Measurements from ENCODE around the gene DNAH8. TPM values are rescaled to one million over a fixed set of nuclear protein-coding genes. Genes with fewer than 3 reads are reported as not detected.
A peak's percentile ranks its signal among the peaks of the same experiment; 100 is the strongest.

Gene DNAH8
- total and polyA plus RNA-seq, 10 donors: 0.20 to 15.6 (median 5.2) TPM

DNA sequence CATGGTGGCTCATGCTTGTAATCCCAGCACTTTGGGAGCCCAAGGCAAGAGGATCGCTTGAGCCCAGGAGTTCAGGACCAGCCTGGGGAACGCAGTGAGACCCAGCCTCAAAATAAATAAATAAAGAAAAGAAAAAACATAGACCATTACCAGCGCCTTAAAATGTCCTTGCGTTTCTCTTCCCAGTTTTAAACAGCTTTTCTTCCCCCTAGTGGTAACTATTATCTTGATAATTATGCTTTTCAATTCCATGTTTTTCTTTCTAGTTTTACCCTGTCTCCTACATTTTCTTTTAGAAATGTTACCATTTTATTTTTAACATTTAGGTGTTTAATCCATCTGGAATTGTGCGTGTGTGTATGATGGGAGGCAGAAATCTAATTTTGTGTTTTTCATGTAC lies 24.4 kb downstream of the DNAH8 start:
- 48 to 68% (median 58%) methylated on average over 5 of the region's 5 CpGs for WGBS, 5 donors
- H3K36me3 ChIP-seq: no peaks in the 10 kb centered on the region
- no peak for DNase-seq
- peaks cover 0 to 16% (median 0%) of the 10 kb centered on the region in 7 donors for H3K27me3 ChIP-seq (replicated peaks in 1 of 7)
- no peaks in the 10 kb centered on the region for H3K4me1 ChIP-seq
- no peak overlapping the region for H3K27ac ChIP-seq
- peaks cover 0 to 14% (median 8%) of the 10 kb centered on the region in 8 donors for H3K9me3 ChIP-seq
- intact Hi-C loops (cut with DNase I; ENCODE audit: low total_unique reads): no loop called here
- H3K4me3 ChIP-seq: no peak overlapping the region
- TF ChIP-seq POLR2A (IDR thresholded peaks at IDR 0.05): no peak
- no peak for TF ChIP-seq POLR2AphosphoS5 (IDR thresholded peaks at IDR 0.05)
- TF ChIP-seq, protein P1, sequence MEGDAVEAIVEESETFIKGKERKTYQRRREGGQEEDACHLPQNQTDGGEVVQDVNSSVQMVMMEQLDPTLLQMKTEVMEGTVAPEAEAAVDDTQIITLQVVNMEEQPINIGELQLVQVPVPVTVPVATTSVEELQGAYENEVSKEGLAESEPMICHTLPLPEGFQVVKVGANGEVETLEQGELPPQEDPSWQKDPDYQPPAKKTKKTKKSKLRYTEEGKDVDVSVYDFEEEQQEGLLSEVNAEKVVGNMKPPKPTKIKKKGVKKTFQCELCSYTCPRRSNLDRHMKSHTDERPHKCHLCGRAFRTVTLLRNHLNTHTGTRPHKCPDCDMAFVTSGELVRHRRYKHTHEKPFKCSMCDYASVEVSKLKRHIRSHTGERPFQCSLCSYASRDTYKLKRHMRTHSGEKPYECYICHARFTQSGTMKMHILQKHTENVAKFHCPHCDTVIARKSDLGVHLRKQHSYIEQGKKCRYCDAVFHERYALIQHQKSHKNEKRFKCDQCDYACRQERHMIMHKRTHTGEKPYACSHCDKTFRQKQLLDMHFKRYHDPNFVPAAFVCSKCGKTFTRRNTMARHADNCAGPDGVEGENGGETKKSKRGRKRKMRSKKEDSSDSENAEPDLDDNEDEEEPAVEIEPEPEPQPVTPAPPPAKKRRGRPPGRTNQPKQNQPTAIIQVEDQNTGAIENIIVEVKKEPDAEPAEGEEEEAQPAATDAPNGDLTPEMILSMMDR (IDR thresholded peaks at IDR 0.05 in 8 of 11, conservative IDR thresholded peaks at IDR 0.05 in 3 of 11): peak in 7 of 11 experiments; percentile 5 to 42 (median 28)

DNA sequence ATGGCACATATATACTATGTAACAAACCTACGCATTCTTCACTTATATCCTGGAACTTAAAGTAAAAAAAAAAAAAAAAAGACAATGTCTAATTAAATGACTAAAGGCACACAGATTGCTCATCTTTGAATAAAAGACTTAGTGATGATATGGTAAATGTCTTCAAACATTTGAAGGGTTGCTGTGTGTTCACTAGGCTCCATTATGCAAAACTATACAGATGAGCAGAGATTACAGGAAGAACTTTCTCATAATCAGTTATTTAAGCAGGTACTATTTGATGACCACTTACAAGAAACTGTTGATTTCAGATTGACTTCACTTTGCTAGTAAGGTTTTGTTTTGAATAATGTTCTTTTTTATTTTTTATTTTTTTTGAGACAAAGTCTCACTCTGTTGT lies 34.4 kb downstream of the DNAH8 start:
- Histone ChIP-seq H3K4me3 (no peak overlapping the region), H3K9me3 (no peaks in the 10 kb centered on the region), H3K27ac (no peak overlapping the region), H3K36me3 (no peaks in the 10 kb centered on the region), H3K4me1 (no peaks in the 10 kb centered on the region), H3K27me3 (replicated peaks in 1 of 7) (peaks cover 0 to 5% (median 0%) of the 10 kb centered on the region in 7 donors)
- intact Hi-C loops (cut with DNase I; ENCODE audit: low total_unique reads): no loop called here
- WGBS, 5 donors: 87 to 95% (median 89%) methylated on average over 1 of the region's 1 CpG
- DNase-seq: no peak
- TF ChIP-seq POLR2A (IDR thresholded peaks at IDR 0.05) (no peak), POLR2AphosphoS5 (IDR thresholded peaks at IDR 0.05) (no peak)
- TF ChIP-seq, protein P1 (IDR thresholded peaks at IDR 0.05 in 8 of 11, conservative IDR thresholded peaks at IDR 0.05 in 3 of 11): no peak

DNA sequence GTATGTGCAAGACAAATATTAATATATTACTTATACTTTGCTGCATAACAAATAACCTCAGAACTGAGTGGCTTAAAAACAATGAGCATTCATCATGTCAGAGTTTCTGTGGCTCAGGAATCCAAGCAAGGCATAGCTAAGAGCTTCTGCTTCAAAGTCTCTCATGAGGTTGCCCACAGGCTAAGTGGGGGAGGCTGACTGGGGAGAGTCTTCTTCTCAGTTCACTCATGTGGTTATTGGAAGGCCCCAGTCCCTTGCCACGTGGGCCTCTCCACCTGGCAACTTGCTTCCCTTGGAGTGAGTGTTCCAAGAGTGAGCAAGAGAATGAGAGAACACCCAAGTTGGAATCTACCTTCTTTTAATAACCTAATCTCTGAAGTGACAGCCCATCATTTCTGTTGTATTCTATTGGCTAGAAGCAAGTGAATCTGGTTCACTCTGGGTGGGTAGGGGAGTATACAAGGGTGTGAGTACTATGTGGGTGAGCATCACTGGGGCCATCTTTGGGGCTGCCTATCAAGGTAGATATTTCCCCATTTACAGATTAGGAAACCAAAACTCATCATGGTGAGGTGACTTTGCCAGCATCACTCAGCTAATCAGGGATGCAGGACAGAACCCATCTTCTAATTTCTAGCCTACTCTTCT lies 36.0 kb downstream of the DNAH8 start:
- intact Hi-C loops (cut with DNase I; ENCODE audit: low total_unique reads): no loop called here
- no peaks in the 10 kb centered on the region for H3K36me3 ChIP-seq
- H3K9me3 ChIP-seq: no peaks in the 10 kb centered on the region
- no peak overlapping the region for H3K27ac ChIP-seq
- H3K4me1 ChIP-seq: no peaks in the 10 kb centered on the region
- 43 to 73% (median 60%) methylated on average over 1 of the region's 1 CpG for WGBS, 5 donors
- H3K27me3 ChIP-seq (replicated peaks in 1 of 7): peaks cover 0 to 5% (median 0%) of the 10 kb centered on the region in 7 donors
- TF ChIP-seq POLR2A (IDR thresholded peaks at IDR 0.05) (no peak), POLR2AphosphoS5 (IDR thresholded peaks at IDR 0.05) (no peak)
- TF ChIP-seq, protein P1 (IDR thresholded peaks at IDR 0.05 in 8 of 11, conservative IDR thresholded peaks at IDR 0.05 in 3 of 11): no peak
- no peak for DNase-seq
- no peak overlapping the region for H3K4me3 ChIP-seq

DNA sequence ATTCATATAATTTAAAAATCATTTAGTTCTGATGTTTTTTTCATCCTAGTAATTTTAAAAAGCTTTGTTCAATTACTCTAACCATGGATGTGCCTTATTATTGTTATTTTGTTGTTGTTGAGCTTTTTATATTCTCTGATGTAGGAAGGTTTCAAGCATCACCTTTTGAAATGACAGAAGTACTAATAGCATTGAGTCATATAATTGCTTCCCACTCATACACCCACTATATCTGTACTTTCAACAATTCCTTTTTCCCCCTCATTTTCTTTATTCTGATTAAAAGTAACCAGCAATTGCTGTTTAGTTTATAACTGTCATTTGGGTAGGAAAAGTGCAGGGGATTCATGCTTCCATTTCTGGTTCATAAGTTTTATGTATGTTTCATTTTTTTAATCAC lies 38.6 kb downstream of the DNAH8 start:
- H3K27ac ChIP-seq: no peak overlapping the region
- no peaks in the 10 kb centered on the region for H3K9me3 ChIP-seq
- H3K27me3 ChIP-seq (replicated peaks in 1 of 7): no peaks in the 10 kb centered on the region
- no peaks in the 10 kb centered on the region for H3K4me1 ChIP-seq
- no peak overlapping the region for H3K4me3 ChIP-seq
- intact Hi-C loops (cut with DNase I; ENCODE audit: low total_unique reads): no loop called here
- TF ChIP-seq POLR2A (IDR thresholded peaks at IDR 0.05): no peak
- TF ChIP-seq, protein P1 (IDR thresholded peaks at IDR 0.05 in 8 of 11, conservative IDR thresholded peaks at IDR 0.05 in 3 of 11): no peak
- no peak for TF ChIP-seq POLR2AphosphoS5 (IDR thresholded peaks at IDR 0.05)
- no peak for DNase-seq
- no peaks in the 10 kb centered on the region for H3K36me3 ChIP-seq

Data from spleen (tissue), 11 donors.